Measurements from ENCODE around the gene WNT7B.

WNT7B gene

DNA sequence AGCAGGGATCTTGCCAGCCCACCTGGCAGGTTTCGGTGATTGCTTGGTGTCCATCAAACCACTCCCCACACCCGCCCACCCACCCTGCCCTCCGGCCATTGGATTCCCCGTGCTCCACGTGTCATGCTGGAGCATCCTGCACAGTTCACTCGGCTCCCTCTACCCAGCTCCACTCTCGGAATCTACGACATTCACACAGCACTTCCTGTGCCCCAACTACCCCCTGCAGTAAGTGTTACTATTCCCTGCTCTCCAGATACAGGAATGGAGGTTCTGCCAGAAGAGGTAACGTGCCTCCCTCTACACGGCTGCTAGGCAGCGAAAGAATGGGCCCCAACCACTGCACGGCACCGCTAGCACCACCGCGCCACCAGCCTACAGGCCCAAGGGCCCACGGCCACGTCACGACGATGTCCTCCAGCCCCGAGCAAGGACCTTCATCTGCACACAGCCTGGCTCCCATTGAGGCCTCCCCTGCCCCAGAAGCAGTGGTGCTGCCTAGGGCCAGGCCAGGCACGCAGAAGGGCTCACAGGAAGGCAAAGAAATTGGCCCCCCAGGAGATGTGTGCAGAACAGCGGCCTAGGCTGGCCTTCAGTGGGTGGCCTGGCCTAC lies 27.6 kb downstream of the WNT7B start:
- no peak for DNase-seq

DNA sequence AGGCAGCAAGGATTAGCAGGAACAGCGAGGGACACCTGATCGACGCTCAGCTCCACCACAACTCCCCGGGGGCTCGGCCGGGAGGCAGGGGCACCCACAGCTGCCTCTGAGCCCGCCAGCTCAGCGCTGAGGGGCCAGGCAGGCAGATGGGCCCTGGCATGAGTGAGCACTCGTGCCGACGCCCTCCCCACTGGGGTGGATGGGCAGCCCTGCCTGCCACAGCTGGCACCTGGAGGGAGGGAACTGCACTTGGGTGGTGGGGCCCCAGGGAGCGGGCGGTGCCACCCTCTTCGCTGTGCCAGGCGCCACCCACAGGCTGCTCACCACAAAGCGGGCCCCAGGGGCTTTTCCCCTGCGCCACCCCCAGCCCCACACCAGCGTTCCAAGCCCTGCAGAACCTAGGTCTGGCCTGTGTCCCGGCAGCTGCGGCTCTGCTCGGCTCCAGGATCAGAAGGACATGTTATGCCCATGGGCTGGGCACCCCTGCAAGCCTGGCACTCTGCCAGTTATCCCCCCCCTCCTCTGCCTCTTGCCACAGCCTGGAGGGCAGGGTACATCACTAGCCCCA lies 28.8 kb downstream of the WNT7B start:
- DNase-seq: no peak

DNA sequence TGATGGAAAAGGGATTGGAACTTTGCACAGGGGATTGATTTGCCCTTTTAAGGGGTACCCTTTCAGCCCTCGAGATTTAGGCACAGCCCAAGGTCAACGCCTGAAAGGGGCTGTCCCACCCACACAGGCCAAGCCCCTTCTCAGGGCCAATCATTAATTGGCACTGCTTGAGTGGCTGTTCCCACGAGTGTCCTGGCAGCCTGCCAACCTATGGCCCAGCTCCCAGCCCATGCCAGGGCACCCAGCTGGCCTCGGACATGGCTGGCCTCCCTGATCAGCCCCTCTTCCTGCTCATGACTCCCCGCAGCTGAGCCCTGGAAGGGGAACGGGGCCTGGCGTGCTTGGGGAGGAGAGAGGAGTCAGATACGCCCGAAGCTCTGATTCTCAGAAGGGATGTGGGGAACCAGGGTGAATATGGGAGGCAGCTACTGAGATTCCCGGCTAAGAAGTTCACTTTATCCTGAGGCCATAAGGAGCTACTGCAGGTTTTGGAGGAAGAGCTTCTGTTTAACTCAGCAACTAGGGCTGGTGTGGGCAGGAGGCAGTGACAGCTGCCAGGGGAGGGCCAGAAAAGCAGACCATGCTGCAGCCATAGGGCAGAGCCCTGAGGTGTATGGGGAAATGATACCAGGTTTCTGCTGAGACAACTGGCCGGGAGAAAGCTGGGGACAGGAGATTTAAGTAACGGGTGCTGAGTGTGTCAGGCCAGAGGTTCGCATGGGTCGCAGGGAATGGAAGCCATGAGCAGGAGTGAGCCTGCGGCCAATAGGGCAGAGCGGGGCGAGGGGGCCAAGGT lies 30.0 kb downstream of the WNT7B start:
- no peak for DNase-seq

DNA sequence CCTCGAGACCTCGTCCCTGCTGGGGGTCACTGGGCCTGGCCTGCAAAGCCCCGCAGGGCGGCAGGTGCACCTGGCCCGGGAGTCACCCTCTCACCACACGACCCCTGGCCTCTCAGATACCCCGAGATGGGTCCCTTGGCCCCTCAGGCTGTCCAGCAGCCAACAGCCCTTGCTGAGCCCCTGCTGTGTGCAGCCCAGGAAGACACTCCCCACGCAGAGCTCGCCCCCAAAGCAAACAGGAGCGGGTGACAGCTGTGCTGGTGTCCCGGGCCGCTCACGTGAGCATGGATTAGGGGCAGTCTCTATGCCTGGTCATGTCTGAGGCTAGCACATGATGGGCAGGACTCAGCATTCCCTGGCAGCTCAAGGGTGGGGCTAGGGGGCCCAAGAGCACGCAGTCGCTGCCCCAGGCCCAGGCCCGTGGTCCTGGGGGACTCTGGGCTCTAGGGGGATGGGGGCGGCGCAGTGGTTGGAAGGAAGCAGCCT lies 31.3 kb downstream of the WNT7B start:
- DNase-seq: no peak

DNA sequence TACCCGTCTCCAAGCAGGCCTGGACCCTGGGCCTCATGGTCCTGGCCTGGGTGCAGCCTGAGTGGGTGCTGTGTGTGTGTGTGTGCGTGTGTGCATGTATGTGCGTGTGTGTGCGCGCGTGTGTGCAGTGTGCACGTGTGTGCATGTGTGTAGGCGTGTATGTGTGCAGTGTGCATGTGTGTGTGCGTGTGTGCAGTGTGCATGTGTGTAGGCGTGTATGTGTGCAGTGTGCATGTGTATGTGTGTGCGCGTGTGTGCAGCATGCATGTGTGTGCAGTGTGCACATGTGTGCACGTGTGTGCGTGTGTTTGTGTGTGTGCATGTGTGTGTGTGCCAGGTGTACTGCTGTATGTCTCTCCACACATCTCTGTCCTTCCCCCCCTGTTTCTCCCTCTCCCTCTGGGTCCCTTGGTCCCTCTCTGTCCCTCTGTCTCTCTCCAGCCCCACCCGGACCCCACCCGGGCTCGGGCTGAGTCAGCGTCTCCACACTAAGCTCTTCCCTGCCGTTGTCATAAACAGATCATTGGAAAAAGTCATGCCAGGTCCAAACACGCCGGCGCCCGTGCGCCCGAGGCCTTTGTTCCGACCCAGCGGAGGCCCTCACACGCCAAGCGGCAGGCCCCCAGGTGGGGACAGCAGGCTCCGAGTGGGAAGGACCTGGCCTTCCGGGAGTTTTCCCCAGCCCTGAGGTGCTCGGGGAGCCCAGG lies 34.0 kb downstream of the WNT7B start:
- no peak for DNase-seq

DNA sequence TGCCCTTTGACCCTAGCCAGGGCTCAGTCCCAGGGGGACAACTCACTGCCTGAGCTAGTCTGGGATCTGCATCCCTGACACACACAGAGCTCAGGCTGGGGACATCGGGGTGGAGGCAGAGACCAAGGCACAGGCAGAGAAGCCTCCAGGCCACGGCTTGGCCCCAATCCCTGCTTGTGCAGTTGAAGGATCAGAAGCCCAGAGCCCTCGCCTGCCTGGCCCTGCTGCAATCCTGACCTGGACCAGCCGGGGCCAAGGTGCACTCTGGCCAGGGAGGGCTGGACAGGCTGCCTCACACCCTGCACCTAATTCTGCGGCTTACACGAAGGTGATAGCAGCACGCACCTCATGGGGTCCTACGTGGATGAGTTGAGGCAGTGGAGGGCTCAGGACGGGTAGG lies 34.6 kb downstream of the WNT7B start:
- DNase-seq: no peak

DNA sequence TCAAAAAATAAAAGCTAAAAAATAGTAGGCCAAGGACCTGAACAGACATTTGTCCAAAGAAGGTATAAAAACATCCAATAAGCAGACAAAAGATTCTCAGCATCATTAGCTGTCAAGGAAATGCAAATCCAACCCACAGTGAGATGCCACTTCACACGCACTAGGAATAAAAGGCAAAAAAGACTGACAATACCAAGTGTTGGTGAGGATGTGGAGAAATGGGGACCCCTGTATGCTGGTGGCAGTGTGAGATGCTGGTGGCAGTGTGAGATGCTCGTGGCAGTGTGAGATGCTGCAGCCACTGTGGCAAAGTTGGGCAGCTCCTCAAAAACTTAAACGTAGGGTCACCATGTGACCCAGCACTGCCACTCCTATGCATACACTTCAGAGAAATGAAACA lies 38.0 kb downstream of the WNT7B start:
- DNase-seq: no peak

DNA sequence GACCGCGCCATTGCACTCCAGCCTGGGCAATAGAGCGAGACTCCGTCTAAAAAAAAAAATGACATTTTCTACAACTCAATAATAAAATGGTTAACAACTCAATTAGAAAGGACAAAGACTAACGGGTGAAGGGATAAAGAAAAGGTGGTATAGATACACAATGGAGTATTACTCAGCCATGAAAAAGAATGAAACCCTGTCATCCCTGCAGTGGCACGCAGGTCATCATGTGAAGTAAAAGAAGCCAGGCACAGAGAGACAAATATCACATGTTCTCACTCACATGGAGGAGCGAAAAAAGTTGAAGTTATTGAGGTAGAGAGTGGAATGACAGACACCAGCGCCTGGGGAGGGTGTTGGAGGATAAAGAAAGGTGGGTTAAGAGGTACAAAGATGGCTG lies 39.0 kb downstream of the WNT7B start:
- DNase-seq: no peak

DNA sequence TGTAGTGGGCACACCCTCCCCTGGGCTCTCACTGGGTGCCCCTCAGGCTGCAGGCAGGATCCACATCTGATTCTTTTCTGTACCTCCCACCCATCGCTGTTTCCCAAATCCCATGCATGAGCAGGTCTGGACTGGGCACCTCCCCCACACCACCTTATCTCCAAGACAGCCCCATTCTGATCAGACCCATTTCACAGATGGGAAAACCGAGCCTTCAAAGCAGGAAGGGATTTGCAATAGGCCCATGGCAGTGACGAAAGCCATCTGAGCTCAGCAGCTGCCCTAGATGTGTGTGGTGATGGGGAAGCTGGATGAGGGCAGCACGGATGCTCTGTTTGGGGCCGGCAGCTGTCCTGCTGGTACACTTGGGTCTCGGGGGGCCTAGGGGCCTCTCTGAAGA lies 41.4 kb downstream of the WNT7B start:
- no peak for DNase-seq

DNA sequence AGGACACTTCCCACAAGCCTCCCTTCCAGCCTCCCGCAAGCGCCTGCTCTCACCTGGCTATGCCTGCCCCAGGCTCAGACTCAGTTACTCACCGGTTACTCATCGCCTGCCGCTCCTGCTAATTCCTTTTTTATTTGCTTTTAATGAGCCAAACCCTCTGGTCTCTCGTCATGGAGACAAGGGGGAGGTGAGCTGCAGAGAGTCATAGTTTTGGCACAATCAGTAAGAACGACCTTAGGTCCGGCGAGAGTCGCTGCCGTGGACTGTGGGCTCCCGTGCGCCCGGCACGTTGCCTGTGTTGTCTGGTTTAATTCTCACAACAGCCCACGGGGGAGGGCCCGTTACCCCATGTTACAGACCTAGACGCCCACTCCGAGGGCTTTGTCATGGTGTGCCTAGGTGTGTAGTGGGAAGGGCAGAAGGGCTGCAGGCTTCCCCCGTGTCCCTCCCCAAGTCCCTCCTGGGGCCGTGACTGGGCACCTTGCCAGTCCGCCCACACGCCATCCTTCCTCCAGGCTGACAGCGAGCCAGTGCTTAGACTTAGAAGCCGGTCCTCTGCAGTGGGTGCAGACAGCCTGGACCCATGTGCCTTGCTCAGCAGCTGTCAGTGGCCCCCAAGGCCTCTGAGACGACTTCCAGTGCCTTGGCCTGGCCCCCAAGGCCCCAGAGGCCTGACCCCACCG lies 42.2 kb downstream of the WNT7B start:
- no peak for DNase-seq

DNA sequence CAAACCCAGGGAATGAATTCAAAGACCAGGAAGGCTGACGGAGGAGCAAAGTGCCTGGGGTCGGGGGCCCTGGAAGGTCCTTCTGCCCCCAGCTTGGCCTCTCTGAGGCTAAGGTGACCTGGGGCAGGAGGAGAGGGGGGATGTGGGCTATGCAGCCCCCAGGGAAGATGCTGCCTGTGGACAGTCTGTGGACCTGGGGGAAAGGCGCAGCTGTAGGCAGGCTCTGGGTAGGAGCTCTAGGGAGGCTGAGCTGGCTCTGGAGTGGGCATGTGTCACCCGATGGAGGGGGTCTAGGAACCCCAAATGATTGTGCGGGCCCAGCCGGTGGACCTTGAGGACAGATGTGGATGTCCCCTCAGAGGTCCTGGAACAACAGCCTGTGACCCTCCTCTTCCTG lies 42.8 kb downstream of the WNT7B start:
- DNase-seq: no peak

DNA sequence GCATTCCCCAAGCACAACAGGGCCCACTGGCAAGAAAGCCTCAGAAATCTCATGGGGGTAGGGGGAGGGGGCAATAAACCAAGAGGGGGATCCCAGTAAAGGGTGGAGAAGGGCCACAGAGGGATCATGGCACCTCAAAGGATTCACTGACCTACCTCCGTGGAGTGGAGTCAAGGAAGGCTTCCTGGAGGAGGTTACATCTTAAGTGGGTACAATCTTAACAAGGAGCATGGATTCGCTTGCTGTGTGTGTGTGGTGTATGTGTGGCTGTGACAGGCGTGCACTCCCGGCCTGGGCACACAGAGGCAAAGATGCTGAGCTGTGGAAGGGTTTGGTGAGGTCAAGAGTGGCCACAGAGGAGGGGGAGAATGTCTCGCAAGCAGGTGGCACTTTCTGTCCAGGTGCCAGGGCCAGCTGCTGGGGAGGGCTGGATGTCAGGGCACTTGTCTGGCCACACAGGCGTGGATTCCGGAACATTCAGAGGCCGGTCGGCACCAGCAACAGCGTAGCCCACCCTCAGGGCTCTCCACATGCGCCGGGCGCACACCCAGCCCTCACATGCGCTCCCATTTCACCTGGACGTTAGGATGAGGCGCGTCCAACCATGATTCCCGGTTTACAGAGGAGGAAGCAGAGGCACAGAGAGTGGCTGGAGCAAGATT lies 43.3 kb downstream of the WNT7B start:
- no peak for DNase-seq

DNA sequence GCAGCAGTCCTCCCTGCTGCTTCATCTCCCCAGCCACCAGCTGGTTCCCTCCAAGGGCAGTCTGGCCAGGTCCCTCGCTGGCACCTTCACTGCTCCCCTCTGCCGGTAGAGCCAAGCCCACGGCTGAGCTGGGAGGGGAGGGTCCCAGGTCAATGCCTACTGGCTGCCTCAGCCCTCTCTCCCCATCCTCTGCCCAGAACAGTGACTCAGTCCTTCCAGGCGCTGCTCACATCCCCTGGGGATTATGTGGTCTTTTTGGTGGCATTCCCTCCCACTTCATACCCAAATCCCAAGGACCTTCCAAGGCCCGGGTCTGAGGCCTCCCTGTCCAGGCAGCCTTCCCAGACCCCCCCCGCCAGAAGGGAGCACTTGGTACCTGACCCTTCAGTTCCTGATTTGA lies 44.9 kb downstream of the WNT7B start:
- no peak for DNase-seq

DNA sequence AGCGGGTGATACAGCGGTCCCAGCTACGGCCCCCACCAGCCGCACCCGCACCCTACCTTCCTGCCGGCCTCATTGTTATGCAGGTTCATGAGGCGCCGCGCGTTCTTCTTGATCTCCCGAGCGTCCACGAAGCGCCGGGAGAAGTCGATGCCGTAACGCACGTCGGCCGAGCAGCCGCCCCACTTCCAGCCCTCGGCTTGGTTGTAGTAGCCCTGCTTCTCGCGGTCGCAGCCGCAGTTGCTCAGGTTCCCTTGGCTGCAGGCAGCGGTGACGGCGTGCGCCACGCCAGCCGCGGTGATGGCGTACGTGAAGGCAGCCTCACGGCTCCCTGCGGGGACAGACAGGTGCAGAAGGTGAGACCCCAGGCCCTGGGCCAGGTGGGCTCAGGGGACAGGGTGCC lies 45.9 kb downstream of the WNT7B start:
- no peak for DNase-seq

DNA sequence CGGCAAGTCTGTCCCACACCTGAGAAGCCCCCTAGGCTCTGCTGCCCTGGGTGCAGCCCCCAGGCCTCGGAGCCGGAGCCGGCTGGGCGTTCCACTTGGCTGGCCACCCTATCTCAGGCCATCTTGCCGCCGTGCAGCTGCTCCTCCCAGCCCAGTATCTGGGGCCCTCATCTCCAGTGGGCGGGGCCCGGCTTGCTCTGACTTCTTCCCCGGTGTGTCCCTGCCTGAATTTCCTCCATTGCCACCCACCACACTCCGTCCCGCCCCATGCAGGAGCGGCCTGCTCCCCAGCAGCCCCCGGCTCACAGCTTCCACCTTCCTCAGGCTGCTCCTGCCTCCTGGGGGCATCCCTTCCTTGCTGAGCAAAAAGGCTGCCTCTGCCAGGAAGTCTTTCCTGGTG lies 46.6 kb downstream of the WNT7B start:
- no peak for DNase-seq

DNA sequence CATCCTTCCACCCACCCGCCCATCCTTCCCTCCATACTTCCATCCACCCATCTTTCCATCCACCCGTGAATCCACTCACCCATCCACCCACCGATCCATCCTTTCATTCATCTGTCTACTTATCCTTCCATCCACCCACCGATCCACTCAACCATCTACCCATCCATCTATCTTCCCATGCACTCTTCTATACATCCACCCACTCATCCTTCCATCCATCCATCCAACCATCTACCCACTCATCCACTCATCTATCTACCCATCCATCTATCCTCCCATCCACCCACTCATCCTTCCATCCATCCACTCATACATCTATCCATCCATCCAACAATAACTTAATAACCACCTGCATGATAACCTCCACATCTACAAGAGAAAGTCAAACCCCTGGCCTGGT lies 47.3 kb downstream of the WNT7B start:
- no peak for DNase-seq

DNA sequence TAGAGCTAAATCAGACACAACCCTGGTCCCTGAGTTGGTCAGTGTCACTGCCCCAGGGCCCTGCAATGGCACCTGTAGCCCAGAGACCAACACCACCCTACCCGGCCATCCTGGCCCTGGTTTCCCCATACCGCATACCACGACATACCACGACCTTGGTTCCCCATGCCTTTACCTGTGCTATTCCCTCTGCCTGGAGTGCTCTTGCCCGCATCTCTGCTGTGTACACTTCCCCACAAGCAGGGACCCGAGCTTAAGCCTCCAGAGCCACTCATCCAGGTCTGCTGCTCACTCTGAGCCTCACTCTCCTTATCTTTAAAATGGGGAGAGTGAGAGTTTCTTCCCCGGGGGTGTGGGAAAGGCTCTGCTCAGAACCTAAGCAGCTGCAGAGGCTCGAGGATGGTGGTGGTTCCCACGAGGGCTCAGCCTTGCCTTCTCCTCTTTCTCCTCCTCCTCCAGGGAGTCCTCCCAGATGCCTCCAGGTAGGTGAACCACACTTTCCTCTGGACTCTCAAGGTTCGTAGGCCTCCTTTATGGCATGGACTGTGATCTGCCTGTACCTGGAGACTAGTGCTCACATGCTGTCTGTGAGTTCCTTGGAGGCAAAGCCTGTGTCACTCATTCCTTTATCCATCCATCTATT lies 48.1 kb downstream of the WNT7B start:
- no peak for DNase-seq

DNA sequence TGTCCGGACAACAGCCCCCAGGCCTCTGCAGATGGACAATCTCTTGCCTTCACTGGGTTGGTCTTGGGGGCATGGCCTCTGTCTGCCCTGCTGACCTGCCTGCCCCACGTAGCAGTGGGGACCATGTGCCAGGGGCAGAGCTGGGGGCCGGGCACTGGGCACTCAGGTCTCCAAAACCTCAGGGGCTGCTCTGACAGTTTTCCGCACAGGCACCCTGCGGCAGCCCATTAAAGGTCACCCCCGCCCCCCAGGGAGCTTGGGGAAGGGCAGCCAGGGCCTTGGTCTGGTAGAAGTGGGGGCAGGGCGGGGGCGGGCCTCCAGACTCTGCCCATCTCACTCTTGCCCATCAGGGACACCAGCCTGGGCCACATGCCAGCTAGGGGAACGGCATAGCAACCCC lies 49.9 kb downstream of the WNT7B start:
- DNase-seq: no peak

DNA sequence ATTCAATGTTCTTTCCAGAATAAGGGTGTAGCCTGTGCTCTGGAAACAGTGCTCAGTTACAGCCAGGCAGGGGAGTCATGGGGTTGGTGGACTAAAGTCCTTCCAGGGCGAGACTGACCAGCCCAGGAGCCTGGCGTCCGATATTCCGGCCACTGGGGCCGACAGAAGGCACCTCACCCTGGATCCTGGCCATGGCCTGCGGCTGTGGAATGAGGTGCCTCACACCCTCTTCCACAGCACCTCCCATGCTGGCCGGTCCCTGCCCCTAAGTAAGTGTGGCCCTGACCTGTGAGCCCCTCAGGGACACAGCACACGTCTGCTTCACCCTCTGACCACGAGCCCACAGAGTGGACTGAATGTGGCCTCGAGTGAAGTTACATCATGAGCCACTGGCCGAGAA lies 50.5 kb downstream of the WNT7B start:
- DNase-seq: no peak

DNA sequence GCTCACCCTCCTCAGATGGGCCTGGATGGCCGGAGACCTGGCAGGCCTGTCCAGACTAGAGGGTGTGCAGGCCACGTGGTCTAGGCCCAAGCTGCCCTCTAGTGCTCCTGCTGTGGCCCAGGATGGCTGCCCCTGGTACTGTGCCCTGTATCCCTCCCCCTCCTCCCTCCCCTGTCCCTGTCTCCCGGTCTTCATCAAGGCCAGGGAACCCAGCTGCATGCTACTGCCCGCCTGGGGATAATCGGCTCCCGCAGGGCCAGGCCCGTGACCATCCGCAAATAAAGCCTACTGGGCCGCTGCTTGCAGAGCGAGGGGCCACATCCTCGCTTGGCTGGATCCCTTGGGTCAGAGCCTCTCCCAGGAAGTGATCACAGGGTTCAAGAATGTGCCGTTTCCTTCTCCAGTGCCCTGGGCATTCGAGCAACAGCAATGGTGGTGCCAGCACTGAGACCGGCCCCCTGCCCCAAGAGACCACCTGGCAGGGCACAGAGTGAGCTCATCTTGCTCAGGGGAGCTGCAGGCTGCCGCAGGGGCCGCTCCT lies 51.1 kb downstream of the WNT7B start:
- DNase-seq: no peak

DNA sequence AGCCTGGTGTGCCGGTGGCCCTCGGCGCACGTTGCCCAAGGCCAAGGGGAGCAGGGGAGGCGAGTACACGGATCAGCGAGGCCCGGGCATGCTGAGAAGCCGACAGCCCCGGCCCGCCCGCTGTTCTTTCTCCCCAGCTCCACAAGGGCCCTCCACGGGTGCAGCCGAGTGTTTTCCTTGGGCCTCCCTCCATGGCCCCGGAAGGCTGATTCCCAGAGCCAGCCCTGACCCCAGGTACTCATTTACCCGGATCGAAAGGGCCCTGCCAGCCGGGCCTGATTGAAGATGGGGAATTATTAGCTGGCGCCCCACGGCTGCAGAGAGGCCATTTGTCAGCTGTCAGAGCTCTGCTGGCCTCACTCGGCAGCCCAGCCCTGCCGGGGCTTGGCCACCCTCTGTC lies 53.1 kb downstream of the WNT7B start:
- no peak for DNase-seq

DNA sequence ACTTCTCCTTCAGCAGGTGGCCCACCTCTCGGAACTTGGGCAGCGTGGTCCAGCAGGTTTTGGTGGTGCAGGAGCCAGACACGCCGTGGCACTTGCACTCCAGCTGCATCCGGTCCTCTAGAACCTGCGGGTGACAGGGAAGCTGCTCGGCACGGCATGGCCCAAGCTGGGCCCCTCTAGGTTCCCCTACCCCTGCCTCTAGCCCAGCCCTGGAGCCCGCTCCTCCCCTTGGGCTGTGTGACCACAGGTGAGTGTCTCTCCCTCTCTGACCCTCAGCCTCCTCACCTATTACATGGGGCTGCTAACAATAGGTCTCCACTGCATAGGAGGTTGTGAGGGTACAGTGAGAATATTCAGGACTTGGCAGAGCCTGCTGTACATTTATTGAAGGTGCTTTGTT lies 53.8 kb downstream of the WNT7B start:
- DNase-seq: no peak
